AG04450 (cell line): Measurements from ENCODE around the gene OR5H2. TPM values are rescaled to one million over a fixed set of nuclear protein-coding genes. Genes with fewer than 3 reads are reported as not detected.

Experiments
- CTCF ChIA-PET: fragments of 300-600, 350-600 bp; formaldehyde crosslinking; extraction: SDS; loops from one replicate; lab custom pipeline; 2022; ENCODE audit warnings: antibody characterized with exemption, inconsistent platforms; lab: Charles Lee
- POLR2A ChIA-PET: fragments of 350-600 bp; formaldehyde crosslinking; extraction: SDS; loops from one replicate; lab custom pipeline; 2021; ENCODE audit warnings: antibody characterized with exemption, inconsistent platforms; lab: Yijun Ruan, JAX
- DNase-seq: peaks from one replicate; pipeline ENCODE4 v3.0.0-alpha.2; 2011; ENCODE audit warnings: low read depth, low spot score
- H3K27ac ChIP-seq: one replicate; pipeline ENCODE4 v1.5.1; 2012; ENCODE audit warnings: low read depth, low read length, control low read depth
- H3K27me3 ChIP-seq: one replicate; pipeline ENCODE4 v1.6.0; 2012; ENCODE audit warnings: low read length; ENCODE audit not compliant: control insufficient read depth, insufficient read depth
- H3K4me3 ChIP-seq: 2 replicates; pipeline ENCODE4 v1.5.1; 2011; ENCODE audit warnings: mild to moderate bottlenecking, low read depth, low read length, control low read depth
- H3K9me3 ChIP-seq: 2 replicates; pipeline ENCODE4 v1.5.1; 2012; ENCODE audit warnings: low read length; ENCODE audit not compliant: control insufficient read depth, insufficient read depth
- polyA plus RNA-seq: library from polyadenylated mRNA; depleted of rRNA; stranded (reverse); fragments of >200 nt; gene quantifications from 2 replicates; pipeline ENCODE4 v1.2.3, GENCODE V29; 2011; rRNA removed
- TF ChIP-seq, protein P1 (sequence below): IDR thresholded peaks from 2 replicates; pipeline ENCODE4 v1.5.1; 2011; ENCODE audit warnings: low read depth, low read length, control low read depth, inconsistent platforms

The OR5H2 gene
- polyA plus RNA-seq, 1 experiment = not detected

DNA sequence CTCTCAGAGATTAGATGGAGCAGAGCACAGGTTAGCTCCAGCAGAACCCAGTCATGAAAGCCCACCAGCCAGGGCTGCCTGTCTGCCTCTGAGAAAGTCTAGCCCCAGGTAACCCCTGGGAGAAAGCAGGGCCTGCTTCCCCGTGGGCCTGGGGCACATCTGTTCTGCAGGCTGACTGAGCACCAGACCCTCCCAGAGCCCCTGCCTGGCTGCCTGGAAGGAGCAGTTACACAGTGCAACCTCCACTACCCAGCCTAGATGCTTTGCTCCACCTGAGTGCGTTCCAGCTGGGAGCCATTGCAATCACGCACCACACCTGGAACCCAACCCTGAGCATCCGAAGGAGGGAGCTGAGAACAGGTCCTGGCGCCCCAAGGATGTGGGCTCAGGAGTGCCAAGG, 46.6 kb downstream of the OR5H2 start:
- TF ChIP-seq, protein P1, sequence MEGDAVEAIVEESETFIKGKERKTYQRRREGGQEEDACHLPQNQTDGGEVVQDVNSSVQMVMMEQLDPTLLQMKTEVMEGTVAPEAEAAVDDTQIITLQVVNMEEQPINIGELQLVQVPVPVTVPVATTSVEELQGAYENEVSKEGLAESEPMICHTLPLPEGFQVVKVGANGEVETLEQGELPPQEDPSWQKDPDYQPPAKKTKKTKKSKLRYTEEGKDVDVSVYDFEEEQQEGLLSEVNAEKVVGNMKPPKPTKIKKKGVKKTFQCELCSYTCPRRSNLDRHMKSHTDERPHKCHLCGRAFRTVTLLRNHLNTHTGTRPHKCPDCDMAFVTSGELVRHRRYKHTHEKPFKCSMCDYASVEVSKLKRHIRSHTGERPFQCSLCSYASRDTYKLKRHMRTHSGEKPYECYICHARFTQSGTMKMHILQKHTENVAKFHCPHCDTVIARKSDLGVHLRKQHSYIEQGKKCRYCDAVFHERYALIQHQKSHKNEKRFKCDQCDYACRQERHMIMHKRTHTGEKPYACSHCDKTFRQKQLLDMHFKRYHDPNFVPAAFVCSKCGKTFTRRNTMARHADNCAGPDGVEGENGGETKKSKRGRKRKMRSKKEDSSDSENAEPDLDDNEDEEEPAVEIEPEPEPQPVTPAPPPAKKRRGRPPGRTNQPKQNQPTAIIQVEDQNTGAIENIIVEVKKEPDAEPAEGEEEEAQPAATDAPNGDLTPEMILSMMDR = no peak
- DNase-seq = no peak
- Histone ChIP-seq H3K27ac (no peak overlapping the region), H3K27me3 (no peaks in the 10 kb centered on the region), H3K4me3 (no peak overlapping the region), H3K9me3 (no peaks in the 10 kb centered on the region)
- ChIA-PET CTCF (interaction anchor here (0.6 to 7.9 kb wide), 16 partner anchors 11 to 545 kb away, joined by 3 to 209 read pairs (median 3); no protein-coding TSS in a partner anchor), POLR2A (no interaction called here)

DNA sequence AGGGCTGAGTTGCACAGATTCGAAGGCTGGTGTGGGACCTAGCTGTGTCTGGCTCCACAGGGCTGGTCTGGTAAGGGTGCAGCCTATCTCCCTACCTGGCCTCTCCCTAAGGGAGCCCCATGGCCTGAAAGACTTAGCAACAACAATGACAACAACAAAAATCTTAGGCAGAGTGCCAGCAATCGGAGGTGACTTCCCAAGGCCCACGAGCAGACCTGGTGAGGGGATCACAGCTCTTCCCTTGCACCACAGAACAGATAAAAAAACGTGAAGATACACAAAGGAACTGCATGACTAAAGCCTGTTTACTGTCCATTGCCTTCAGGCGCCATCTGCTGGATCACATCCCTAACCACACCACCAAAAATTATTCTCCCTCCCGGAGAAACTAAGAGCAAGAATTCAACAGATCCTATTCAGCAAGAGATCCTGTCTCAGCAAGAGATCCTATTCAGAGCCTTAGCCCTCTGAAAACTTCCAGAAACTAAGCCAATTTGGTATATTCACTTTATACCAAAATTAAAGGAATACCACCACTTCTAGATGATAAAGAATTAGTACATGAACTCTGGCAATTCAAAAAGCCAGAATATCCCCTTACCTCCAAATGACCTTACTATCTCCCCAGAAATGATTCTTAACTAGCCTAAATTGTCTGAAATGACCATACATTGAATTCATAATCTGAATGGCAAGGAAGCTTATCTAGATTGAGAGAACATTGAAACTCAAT, 47.3 kb downstream of the OR5H2 start:
- DNase-seq = peak; percentile 6
- Histone ChIP-seq H3K4me3 (no peak overlapping the region), H3K27ac (no peak overlapping the region), H3K27me3 (no peaks in the 10 kb centered on the region), H3K9me3 (no peaks in the 10 kb centered on the region)
- ChIA-PET POLR2A (no interaction called here), CTCF (interaction anchor here (0.6 to 7.9 kb wide), 27 partner anchors 9 to 546 kb away, joined by 3 to 209 read pairs (median 3); no protein-coding TSS in a partner anchor)
- TF ChIP-seq, protein P1 = peak; percentile 85

DNA sequence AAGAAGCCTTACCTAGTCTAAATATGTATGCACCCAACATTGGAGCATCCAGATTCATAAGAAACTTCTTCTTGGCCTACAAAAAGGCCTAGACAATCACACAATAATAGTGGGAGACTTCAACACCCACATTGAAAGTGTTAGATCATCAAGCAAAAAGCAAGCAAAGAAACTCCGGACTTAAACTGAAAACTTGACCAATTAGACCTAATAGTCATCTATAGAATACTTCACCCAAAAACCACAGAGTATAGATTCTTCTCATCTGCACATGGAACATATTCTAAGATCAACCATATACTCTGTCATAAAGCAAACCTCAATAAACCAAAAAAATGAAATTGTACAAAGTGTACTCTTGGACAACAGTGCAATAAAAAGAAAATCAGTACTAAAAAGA, 49.0 kb downstream of the OR5H2 start:
- Histone ChIP-seq H3K4me3 (no peak overlapping the region), H3K9me3 (no peaks in the 10 kb centered on the region), H3K27ac (no peak overlapping the region), H3K27me3 (no peaks in the 10 kb centered on the region)
- no peak for DNase-seq
- CTCF ChIA-PET = interaction anchor here (1.8 to 7.9 kb wide), 2 partner anchors 292 to 298 kb away, joined by 5 to 209 read pairs; no protein-coding TSS in a partner anchor
- POLR2A ChIA-PET = no interaction called here
- TF ChIP-seq, protein P1 = no peak

Other genes starting within 250 kb of the OR5H2 start
- gene GABRR3, start 247.2 kb upstream of the OR5H2 start, polyA plus RNA-seq = not detected in 2 replicates
- gene OR5AC2, start 195.3 kb upstream of the OR5H2 start, polyA plus RNA-seq = not detected in 2 replicates
- gene OR5H1, start 151.8 kb upstream of the OR5H2 start, polyA plus RNA-seq = not detected in 2 replicates
- not detected in 2 replicates for gene OR5H14, start 135.0 kb upstream of the OR5H2 start, polyA plus RNA-seq
- not detected in 2 replicates for gene OR5H15, start 115.8 kb upstream of the OR5H2 start, polyA plus RNA-seq
- not detected in 2 replicates for gene OR5H6, start 18.3 kb upstream of the OR5H2 start, polyA plus RNA-seq
- not detected in 2 replicates for gene OR5K4, start 71.3 kb downstream of the OR5H2 start, polyA plus RNA-seq
- gene OR5K3, start 108.2 kb downstream of the OR5H2 start, polyA plus RNA-seq = not detected in 2 replicates
- gene OR5K1, start 180.7 kb downstream of the OR5H2 start, polyA plus RNA-seq = not detected in 2 replicates
- gene OR5K2, start 215.2 kb downstream of the OR5H2 start, polyA plus RNA-seq = not detected in 2 replicates
- 102 and 129 TPM in 2 replicates for gene CLDND1, start 240.4 kb downstream of the OR5H2 start, polyA plus RNA-seq
- not detected in 2 replicates for gene GPR15, start 249.5 kb downstream of the OR5H2 start, polyA plus RNA-seq